Loucy (cell line): ENCODE data around the gene CACNA1I.

Experiments
- H2AFZ ChIP-seq: fragments of 200-600 bp; sonication (generic); 2 replicates; pipeline ENCODE4 v1.6.0; 2016; ENCODE audit warnings: antibody characterized with exemption, mild to moderate bottlenecking, low read length, moderate library complexity
- H3F3A ChIP-seq: fragments of 200-600 bp; 2 replicates; pipeline ENCODE4 v1.6.0; 2016; ENCODE audit warnings: antibody characterized with exemption, low read depth, mild to moderate bottlenecking
- H3K27me3 ChIP-seq: fragments of 200-600 bp; sonication (generic); 2 replicates; pipeline ENCODE4 v1.6.1; 2014; ENCODE audit warnings: low read length, mild to moderate bottlenecking; ENCODE audit not compliant: insufficient read depth, poor library complexity, severe bottlenecking
- H3K36me3 ChIP-seq: fragments of 200-600 bp; sonication (generic); 2 replicates; pipeline ENCODE4 v1.6.1; 2016; ENCODE audit warnings: low read length; ENCODE audit not compliant: insufficient read depth
- H3K4me1 ChIP-seq: fragments of 200-600 bp; sonication (generic); 2 replicates; pipeline ENCODE4 v1.5.1; 2014; ENCODE audit warnings: low read length, mild to moderate bottlenecking; ENCODE audit not compliant: insufficient read depth, poor library complexity, severe bottlenecking
- H3K4me2 ChIP-seq: fragments of 200-600 bp; sonication (generic); 2 replicates; pipeline ENCODE4 v1.6.0; 2014; ENCODE audit warnings: antibody characterized with exemption, low read length, low read depth, mild to moderate bottlenecking; ENCODE audit not compliant: poor library complexity, severe bottlenecking
- H3K4me3 ChIP-seq: fragments of 200-600 bp; sonication (generic); 2 replicates; pipeline ENCODE4 v1.5.1; 2014; ENCODE audit warnings: low read length, mild to moderate bottlenecking, mixed read lengths; ENCODE audit not compliant: poor library complexity, severe bottlenecking
- H3K79me2 ChIP-seq: fragments of 200-600 bp; sonication (generic); 2 replicates; pipeline ENCODE4 v1.6.1; 2014; ENCODE audit warnings: low read length; ENCODE audit not compliant: insufficient read depth
- H3K9ac ChIP-seq: fragments of 200-600 bp; sonication (generic); 2 replicates; pipeline ENCODE4 v1.6.0; 2014; ENCODE audit warnings: mild to moderate bottlenecking, low read depth, low read length, moderate library complexity; ENCODE audit not compliant: poor library complexity, severe bottlenecking
- H3K9me2 ChIP-seq: fragments of 200-600 bp; sonication (generic); replicated peaks from 2 replicates; pipeline ENCODE4 v1.6.1; 2016; ENCODE audit warnings: low read depth, low read length, mixed read lengths
- H3K9me3 ChIP-seq: fragments of 200-600 bp; sonication (generic); 2 replicates; pipeline ENCODE4 v1.6.1; 2014; ENCODE audit warnings: mild to moderate bottlenecking, antibody characterized with exemption, low read length, low read depth; ENCODE audit not compliant: insufficient read depth
- H4K20me1 ChIP-seq: fragments of 200-600 bp; sonication (generic); 2 replicates; pipeline ENCODE4 v1.6.0; 2014; ENCODE audit warnings: antibody characterized with exemption, low read length, mild to moderate bottlenecking; ENCODE audit not compliant: insufficient read depth, poor library complexity, severe bottlenecking
- CTCF ChIP-seq: fragments of 200-600 bp; sonication (generic); conservative IDR thresholded peaks from 2 replicates; pipeline ENCODE4 v1.5.1; 2014; ENCODE audit warnings: mild to moderate bottlenecking, antibody characterized with exemption, low read length
- EZH2phosphoT487 ChIP-seq: fragments of 200-600 bp; IDR thresholded peaks from 2 replicates; pipeline ENCODE4 v1.6.1; 2018; ENCODE audit warnings: antibody characterized with exemption, mild to moderate bottlenecking, moderate library complexity, borderline replicate concordance

CACNA1I gene

GRCh38 chr22:39592081-39593065, 21.8 kb downstream of the CACNA1I start:
- no peaks in the 10 kb centered on the region for H3K27me3 ChIP-seq
- TF ChIP-seq CTCF, result no peak
- H3K79me2 ChIP-seq, result no peaks in the 10 kb centered on the region
- H3K4me3 ChIP-seq, result no peak overlapping the region
- no peak overlapping the region for H2AFZ ChIP-seq
- no peaks in the 10 kb centered on the region for H4K20me1 ChIP-seq
- H3K4me1 ChIP-seq, result no peaks in the 10 kb centered on the region
- no peaks in the 10 kb centered on the region for H3K36me3 ChIP-seq
- no peaks in the 10 kb centered on the region for H3F3A ChIP-seq
- H3K9ac ChIP-seq, result no peak overlapping the region
- H3K9me3 ChIP-seq, result no peaks in the 10 kb centered on the region
- H3K4me2 ChIP-seq, result no peak overlapping the region
- no peaks in the 10 kb centered on the region for H3K9me2 ChIP-seq

GRCh38 chr22:39593066-39593930, 22.7 kb downstream of the CACNA1I start:
- Histone ChIP-seq H3K9ac (no peak overlapping the region), H3K79me2 (no peaks in the 10 kb centered on the region), H3K27me3 (no peaks in the 10 kb centered on the region), H3K9me2 (no peaks in the 10 kb centered on the region), H3K4me2 (no peak overlapping the region), H3F3A (no peaks in the 10 kb centered on the region), H4K20me1 (no peaks in the 10 kb centered on the region), H3K9me3 (no peaks in the 10 kb centered on the region), H2AFZ (no peak overlapping the region), H3K4me3 (no peak overlapping the region), H3K4me1 (no peaks in the 10 kb centered on the region), H3K36me3 (no peaks in the 10 kb centered on the region)
- no peak for TF ChIP-seq EZH2phosphoT487

GRCh38 chr22:39593931-39594285, 23.4 kb downstream of the CACNA1I start:
- Histone ChIP-seq H3K9me3 (no peaks in the 10 kb centered on the region), H3K4me2 (no peak overlapping the region), H3K27me3 (no peaks in the 10 kb centered on the region), H3K9me2 (no peaks in the 10 kb centered on the region), H3K79me2 (no peaks in the 10 kb centered on the region), H4K20me1 (no peaks in the 10 kb centered on the region), H3K9ac (no peak overlapping the region), H3F3A (no peaks in the 10 kb centered on the region), H3K4me1 (no peaks in the 10 kb centered on the region), H2AFZ (no peak overlapping the region), H3K36me3 (no peaks in the 10 kb centered on the region), H3K4me3 (no peak overlapping the region)
- TF ChIP-seq CTCF, result no peak
- no peak for TF ChIP-seq EZH2phosphoT487
